NCI-H345 (cell line): ENCODE results near the gene KIF6.
A peak's percentile ranks its signal among the peaks of the same experiment; 100 is the strongest.
"Not testable (repeated sequence)": the region's sequence is repeated elsewhere in the genome, so short reads cannot be mapped to it uniquely, and the experiment has no call there.

Experiments
- DNase-seq: peaks from one replicate; lab custom pipeline; 2025; lab: John Stamatoyannopoulos, UW

Gene KIF6

DNA sequence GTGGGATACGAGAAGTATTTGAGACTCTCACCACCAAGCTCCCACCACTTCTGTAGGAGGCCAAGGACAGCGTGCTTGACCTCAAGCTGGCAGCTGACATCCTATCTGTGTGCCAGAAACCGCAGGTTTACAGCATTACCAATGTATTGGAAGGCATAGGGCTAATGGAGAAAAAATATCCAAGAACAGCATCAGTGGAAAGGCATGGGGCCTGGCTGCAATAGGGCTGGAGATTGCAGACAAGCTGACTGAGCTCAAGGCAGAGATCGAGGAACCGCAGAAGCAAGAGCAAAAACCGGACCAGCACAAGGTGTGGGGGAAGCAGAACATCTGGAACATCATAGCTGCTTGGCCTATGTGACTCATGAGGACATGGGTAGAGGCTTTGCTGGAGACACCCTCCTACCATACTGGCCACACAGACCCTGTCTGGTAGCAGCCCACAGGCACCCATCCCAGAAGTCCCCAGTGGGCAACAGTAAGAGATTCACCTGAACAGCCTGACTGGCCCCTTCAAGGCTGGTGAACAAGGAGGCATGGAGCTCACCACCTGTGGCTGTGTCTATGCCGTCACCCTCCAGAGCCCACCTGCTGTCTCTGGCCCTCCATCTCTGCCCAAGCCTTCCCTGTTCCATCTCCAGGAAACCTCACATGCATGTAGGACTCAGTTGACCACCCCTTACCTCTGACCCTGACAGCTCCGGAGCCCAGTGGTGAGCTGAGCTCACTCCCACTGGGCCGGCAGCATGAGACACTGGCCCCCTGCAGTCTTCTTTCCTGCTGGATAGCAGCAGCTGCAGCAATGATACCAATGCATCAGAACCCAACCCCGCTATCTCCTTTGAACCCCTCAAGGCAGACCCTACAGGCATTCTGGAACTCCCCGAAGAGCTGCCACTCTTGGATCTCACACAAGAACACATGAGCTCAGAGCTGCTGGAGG lies 171.1 kb downstream of the KIF6 start:
- no peak for DNase-seq

DNA sequence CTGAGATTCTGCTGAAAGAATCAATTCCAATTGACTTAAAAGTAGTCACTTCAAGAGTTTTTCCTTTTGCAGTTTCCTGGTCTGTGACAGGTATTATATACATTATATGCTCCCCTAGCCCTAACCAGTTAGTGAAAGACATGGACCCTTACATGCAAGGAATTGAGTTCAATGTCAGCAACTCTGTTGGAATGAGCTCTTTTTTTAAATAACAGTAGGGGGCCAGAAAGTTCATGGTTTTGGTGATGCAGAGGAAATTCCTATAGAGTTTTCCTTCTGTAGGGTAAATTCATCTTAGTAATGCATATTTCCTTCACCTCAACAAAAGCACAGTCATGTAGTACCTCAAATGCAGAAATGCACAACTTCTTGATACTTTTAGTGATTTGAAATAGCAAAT lies 172.2 kb downstream of the KIF6 start:
- DNase-seq, result no peak

DNA sequence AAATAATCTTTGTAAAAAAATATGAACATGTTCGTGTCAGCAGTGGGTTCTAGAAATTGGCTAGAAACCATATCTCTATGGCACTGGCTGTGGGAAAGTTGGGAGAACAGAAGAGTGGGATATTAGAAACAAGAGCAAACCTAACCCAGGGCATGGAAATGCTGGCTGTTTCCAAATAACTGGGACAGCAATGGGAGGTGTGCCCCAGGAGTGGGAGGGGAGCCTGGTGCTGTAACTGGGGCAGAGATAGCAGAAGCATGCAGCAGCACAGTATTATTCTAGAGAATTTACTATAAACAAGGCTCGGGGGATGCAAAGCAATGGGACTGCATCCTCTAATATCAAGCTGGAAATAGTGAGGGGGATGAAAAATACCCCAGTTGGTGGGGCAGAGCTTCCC lies 175.0 kb downstream of the KIF6 start:
- DNase-seq, result no peak

DNA sequence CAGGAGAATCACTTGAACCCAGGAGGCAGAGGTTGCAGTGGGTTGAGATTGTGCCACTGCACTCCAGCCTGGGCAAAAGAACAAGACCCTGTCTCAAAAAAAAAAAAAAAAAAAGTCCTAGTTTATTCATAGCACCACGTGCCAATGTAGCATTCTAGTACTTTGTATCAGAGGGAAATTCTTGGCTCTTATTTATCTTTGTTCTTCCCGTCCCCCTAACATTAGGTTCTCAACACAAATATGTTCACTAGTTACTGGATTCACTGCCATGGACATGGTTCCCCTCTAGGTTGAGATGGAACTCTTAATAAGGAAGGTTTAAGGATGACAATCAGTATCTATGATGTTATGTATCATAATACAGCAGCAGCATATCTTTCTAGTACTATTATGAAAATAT lies 178.5 kb downstream of the KIF6 start:
- no peak for DNase-seq

DNA sequence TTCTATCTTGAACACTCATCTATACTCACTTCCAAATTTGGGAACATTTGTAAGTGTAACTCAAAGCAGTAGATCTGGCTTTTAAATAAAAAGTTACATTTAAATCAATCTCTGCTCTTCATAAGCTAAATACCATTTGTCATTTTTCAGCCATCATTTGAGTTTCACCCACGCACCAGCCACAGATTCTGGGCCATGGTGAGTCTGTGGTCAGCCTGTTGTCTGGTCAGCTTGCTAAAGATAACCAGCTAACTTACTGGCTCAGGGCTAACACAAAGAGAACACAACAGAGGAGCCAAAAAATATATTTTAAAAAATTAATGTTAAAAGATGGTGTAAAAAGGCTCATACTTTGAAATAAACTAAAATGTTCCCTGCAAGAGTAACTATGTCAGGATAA lies 181.3 kb downstream of the KIF6 start:
- no peak for DNase-seq

DNA sequence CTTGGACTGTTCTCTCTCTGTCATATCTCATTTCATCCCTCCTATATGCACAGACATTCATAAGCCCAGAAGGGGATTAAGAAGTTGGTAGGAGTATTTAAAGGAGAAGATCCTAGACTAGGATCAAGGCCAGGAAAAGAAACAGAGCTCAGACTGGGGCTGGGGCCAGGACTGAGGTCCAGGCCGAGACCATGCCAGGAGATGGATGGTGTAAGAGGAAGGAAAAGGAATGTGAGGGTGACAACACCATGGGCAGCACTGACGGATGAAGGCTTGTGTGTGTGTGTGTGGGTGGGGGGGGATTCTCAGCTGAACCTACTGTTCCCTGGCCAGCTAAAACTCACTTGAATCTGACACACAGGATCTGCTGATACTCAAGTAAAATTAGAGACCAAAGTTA lies 182.1 kb downstream of the KIF6 start:
- DNase-seq, result no peak

DNA sequence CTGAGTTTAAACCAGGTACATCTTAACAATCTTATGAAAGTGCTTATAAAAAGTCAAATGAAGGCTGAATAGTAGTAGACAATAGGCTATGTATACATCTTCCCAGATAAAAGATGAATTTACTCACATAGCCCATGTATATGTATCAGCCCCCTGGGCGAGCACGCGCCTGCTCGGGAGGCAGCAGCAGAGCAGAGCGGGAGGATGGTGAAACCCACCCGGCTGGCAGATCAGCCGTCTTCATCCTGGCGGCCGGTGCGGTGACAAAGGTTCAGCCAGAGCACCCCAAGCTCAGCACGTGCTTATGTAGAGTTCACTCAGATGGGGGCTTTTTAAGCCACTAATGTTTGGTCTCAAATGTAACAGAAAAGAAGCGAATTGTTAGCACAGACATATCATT lies 184.8 kb downstream of the KIF6 start:
- no peak for DNase-seq

DNA sequence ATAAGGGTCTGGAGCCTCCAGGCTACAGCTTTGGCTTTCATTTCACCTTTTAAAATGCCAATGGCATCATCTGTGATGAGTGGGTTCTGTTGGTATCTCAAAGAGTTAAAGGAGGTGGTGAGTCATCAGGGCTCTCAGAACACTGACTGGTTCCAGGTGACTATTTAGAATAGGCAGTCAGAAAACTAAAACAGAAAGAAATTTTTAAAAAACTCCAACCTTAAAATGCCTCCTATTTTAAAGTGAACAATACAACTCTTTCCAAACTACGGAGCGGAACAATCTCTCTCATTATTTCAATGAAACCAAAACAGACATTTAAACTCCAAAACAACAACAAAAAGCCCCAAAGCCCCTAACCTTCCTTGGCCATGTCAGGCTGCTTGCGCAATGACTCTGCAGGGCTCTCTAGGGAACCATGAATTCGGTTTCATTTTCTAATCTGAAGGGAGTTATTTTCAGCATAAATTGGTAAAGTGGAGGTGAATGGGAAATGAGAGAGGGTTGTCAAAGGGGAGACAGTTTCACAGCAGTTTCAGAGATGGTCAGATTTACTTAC lies 194.9 kb downstream of the KIF6 start:
- DNase-seq, result no peak

DNA sequence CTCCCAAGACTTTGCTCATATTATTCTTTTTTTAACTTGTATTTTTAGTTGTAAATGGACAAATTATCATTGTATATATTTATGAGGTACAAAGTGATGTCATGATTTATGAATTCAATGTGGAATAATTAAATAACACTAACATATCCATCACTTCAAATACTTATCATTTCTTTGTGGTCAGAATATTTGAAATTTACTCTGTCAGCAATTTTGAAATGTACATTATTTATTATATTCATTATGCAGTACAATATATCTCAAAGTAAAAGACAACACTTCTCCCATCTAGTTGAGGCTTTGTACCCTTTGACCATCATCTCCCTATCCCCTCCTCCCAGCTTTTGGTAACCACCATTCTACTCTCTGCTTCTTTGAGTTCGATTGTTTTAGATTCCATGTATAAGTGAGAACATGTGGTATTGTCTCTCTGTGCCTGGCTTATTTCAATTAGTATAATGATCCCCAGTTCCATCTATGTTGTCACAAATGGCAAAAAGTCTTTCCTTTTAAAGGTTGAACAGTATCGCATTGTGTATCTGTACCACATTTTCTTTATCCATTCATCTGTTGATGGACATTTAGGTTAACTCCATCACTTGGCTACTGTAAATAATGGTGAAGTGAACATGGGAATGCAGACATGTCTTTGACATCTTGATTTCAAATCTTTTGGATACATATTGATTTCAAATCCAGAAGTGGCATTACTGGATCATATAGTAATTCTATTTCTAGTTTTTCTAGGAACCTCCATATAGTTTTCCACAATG lies 197.2 kb downstream of the KIF6 start:
- DNase-seq, result no peak

DNA sequence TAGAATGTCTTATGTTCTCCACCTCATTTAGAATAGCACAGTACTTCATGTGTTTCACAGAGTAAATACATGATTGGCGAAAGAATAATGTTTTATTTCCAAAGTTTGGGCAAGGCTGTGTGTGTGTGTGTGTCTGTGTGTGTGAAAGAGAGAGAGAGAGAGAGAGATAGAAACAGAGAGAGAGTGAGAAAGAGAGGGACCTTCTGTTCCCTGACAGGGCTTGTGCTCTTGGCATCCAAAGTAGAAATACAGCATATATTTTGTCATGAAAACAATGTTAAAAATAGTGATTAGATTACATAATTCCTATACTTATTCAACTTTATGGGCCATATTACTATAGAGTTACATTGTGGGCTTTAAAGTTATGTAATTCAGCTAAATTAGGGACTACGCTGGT lies 201.2 kb downstream of the KIF6 start:
- DNase-seq, result no peak

DNA sequence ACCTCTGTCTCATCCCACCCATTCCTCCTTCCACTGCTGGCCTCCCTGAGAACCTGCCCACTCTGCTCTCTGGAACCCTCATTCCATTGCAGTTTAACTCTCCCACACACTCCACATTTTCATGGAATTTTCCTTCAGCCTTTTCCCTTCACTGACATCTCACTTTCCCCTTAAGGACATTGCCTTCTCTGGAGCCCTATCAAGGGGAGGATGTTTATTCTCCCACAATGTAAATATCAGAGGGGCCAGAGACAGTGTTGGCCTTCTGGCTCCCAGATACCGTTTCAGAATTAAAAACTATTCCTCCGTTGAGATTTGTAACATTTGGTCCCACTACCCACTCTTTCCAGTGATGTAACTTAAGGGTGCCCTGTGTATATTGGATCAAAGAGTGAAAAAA lies 203.2 kb downstream of the KIF6 start:
- DNase-seq, result no peak

DNA sequence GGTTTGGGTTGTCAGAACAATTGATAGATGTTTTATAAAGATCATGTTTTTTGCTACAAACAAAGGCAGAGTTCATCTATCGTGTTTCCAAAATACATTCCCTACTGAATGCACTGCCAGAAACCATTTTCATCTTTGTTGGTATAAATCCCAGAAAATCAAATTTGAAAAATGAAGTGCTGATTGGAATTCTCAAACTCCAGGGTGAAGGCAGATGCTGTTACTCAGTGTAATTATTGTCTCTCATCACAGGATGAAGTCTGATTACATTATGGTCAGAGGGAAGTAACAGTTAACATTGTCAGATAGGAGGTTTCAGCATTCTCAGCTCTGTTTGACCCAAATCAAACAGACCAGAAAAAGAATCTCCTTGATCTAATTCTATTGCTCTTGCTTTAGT lies 204.3 kb downstream of the KIF6 start:
- DNase-seq, result no peak

DNA sequence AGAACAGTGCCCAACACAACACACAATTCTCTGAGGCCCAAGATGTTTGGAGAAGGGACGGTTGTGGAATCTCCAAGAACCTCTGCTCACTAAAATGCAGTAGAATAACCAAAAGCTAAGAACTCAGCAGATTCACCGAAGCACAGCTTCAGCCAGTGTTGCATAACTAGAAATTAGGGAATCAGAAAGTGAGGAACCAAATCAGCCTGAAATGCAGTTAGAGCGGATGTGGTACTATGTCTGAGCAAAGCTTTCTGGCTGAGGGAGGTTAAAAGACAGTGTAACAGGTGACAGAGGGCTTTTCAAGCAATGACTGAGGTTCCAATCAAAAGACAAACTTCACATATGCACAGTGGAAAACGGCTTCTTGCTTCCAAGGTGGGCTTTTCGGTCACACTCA lies 204.8 kb downstream of the KIF6 start:
- no peak for DNase-seq

DNA sequence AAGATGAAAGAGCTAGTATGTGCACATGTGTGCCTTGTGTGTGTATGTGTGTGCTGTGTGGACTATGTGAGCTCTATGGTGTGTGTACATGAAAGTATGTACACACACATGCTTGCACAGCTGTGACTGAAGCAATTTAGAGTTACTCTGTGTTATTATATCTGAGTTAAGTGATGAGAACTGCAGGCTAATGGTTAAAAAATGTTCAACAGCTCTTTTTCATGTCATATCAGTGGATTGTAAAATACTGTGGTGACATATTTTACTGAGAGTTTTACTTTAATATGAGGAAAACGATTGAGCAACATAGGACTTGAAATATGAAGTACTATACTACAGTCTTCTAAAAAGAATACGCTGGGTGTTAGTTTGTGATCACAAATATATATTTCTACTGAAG lies 207.0 kb downstream of the KIF6 start:
- DNase-seq, result no peak

DNA sequence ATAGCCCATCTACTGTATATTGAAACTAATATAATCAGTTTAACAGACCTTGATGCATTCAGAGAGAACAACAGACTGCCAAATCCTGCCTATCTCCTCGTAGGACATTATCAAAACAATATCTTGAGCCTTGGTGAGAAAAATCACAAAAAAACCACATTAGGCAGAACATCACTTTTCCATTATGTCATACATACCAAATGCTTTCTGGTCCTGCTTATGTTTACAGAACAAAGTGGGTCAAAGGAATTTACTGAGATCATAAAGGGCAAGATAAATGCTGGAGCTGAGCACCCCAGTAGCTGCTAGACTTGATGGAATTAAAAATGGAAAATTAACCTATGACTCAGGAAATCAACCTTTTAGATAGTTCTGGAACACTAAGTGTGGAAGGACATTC lies 207.5 kb downstream of the KIF6 start:
- no peak for DNase-seq

DNA sequence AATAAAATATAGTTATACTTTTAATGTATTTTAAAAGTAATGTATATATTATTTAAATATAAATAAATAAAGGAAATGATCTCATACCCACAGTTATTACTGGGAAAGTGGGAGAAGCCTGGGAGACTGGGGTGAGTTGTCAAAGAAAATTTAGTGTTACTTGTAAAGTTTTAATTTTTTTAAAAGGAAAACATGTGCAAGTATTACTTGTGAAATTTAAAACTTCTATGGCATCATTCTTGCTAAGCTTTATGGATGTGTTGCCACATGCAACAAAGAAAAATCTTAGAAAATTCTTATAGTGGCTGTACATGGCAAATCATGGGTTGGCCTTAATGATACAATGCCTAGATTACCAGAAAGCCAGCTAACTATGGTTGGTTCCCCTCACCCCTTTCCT lies 208.7 kb downstream of the KIF6 start:
- DNase-seq, result no peak

DNA sequence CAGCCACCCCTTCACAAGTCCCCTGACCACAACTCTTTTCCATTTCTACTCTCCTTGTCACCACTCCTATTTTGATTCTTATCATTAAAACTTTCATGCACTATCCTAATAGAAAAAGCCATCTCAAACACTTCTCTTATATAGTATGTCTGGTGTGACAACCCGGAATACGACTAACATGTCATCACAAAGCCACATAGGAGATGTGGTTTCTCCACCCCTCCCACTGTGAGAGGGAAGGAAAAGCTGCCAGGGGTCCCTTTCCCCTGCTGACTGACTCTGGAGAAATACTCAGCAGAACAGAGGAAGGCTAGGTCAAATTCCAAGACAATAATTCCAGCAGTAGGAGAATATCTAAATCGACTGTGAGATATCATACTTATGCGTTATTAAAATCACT lies 209.7 kb downstream of the KIF6 start:
- no peak for DNase-seq

DNA sequence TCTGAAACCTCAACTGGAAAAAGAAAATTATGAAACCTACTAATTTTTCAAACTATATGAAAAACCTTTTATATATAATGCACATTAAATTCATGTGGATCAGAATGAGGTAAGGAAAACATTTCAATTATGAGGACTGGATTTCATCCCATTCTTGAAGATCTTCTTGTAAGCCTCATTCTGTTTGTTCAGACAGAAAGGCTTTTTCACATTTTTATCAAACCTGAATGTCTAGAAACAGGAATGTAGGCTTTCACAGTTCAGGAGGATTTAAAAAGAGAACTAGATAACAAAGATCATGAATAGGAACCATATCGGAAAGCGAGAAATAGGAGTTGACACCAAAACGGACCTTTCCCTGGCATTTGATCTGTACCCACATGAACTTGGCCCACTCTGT lies 210.2 kb downstream of the KIF6 start:
- DNase-seq, result no peak

DNA sequence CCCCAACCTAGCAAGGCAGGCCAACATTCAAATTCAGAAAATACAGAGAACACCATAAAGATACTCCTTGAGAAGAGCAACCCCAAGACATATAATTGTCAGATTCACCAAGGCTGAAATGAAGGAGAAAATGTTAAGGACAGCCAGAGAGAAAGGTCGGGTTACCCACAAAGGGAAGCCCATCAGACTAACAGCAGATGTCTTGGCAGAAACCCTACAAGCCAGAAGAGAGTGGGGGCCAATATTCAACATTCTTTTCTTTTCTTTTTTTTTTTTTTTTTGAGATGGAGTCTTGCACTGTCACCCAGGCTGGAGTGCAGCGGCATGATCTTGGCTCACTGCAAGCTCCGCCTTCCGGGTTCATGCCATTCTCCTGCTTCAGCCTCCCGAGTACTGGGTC lies 215.4 kb downstream of the KIF6 start:
- not testable (repeated sequence) for DNase-seq

DNA sequence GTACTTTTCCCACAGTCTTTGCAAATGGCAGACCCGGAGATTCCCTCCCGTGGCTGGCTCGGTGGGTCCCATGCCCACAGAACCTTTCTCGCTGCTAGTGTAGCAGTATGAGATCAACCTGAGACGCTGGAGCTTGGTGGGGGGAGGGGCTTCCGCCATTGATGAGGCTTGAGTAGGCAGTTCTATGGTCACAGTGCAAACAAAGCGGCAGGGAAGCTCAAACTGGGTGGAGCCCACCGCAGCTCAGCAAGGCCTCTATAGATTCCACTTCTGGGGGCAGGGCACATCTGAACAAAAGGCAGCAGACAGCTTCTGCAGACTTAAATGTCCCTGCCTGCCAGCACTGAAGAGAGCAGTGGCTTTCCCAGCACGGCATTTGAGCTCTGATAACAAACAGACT lies 216.7 kb downstream of the KIF6 start:
- DNase-seq, result peak; percentile 72

DNA sequence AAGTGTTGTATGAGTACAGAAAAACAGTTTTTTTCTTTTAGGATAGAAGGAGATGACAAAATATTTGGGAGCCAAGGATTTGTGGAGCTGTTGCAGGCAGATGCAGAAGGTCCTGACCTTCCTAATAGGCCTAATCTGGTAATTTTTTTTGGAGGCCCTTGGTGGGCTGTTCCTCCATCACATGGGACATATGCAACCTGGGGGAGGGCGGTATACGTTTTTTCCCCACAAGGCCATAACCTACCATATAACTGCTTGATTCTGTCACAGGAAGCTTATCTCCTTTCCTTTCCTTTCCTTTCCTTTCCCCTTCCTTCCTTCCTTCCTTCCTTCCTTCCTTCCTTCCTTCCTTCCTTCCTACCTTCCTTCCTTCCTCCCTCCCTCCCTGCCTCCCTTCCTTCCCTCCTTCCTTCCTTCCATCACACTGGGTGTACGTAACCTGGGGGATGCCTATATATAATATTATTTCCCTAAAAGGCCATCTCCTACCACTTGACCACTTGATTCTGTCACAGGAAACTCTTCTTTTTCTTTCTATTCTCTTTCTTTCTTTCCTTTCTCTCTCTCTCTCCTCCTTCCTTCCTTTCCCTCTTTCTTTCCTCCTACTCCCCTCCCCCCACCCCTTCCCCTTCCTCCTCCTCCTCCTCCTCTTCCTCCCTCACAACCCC lies 217.7 kb downstream of the KIF6 start:
- no peak for DNase-seq

DNA sequence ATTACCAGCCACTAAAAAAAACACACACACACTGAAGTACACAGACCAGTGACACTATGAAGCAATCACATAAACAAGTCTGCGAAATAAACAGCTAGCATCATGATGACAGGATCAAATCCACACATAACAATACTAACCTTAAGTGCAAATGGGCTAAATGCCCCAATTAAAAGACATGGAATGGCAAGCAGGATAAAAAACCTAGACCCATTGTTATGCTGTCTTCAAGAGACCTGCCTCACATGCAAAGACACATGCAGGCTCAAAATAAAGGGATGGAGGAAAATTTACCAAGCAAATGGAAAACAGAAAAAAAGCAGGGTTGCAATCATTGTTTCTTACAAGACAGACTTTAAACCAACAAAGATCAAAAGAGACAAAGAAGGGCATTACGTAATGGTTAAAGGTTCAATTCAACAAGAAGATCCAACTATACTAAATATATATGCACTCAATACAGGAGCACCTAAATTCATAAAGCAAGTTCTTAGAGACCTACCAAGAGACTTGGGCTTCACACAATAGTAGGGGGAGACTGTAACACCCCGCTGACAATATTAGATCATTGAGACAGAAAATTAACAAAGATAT lies 222.7 kb downstream of the KIF6 start:
- DNase-seq, result not testable (repeated sequence)
